A673 (cell line): Measurements from ENCODE around the gene MRGPRX2. TPM values are rescaled to one million over a fixed set of nuclear protein-coding genes. Genes with fewer than 3 reads are reported as not detected.

Source experiments
- BruUV-seq: library from RNA; stranded (reverse); fragments of 400-500 nt; replicated peaks from 2 replicates; lab custom pipeline; 2021; lab: Mats Ljungman, UMichigan
- CTCF ChIA-PET: fragments of 300-600 bp; sonication (Branson Sonifier 250); formaldehyde crosslinking; loops from one replicate; lab custom pipeline; 2022; ENCODE audit warnings: antibody characterized with exemption; lab: Charles Lee
- POLR2A ChIA-PET: fragments of 300-600 bp; sonication (Branson Sonifier 250); formaldehyde crosslinking; loops from one replicate; lab custom pipeline; 2022; ENCODE audit warnings: antibody characterized with exemption; ENCODE audit not compliant: low non-redundant PET; lab: Charles Lee
- DNase-seq: peaks from one replicate; pipeline ENCODE4 v3.0.0-alpha.2; 2015; ENCODE audit warnings: low spot score
- H3K27ac ChIP-seq: fragments of 200-600 bp; sonication (generic); 2 replicates; pipeline ENCODE4 v1.5.1; 2016; ENCODE audit warnings: mixed run types, low read depth, mild to moderate bottlenecking, mixed read lengths, antibody characterized with exemption, low read length; ENCODE audit not compliant: poor library complexity, severe bottlenecking
- H3K27me3 ChIP-seq: fragments of 200-600 bp; sonication (generic); replicated peaks from 2 replicates; pipeline ENCODE4 v1.6.1; 2017; ENCODE audit warnings: mixed run types, low read depth, mild to moderate bottlenecking, mixed read lengths, antibody characterized with exemption, low read length; ENCODE audit not compliant: insufficient read depth, poor library complexity
- H3K36me3 ChIP-seq: fragments of 200-600 bp; sonication (generic); 2 replicates; pipeline ENCODE4 v1.6.1; 2016; ENCODE audit warnings: mixed run types, mild to moderate bottlenecking, mixed read lengths, antibody characterized with exemption, low read length; ENCODE audit not compliant: insufficient read depth, poor library complexity, severe bottlenecking
- H3K4me1 ChIP-seq: fragments of 200-600 bp; sonication (generic); 2 replicates; pipeline ENCODE4 v1.6.1; 2017; ENCODE audit warnings: mixed run types, mild to moderate bottlenecking, mixed read lengths, antibody characterized with exemption, low read length; ENCODE audit not compliant: insufficient read depth, poor library complexity, severe bottlenecking
- H3K4me3 ChIP-seq: fragments of 200-600 bp; sonication (generic); 2 replicates; pipeline ENCODE4 v1.5.1; 2016; ENCODE audit warnings: low read depth, mixed run types, mild to moderate bottlenecking, mixed read lengths, low read length; ENCODE audit not compliant: poor library complexity, severe bottlenecking
- H3K9me3 ChIP-seq: fragments of 200-600 bp; sonication (generic); 2 replicates; pipeline ENCODE4 v1.6.1; 2016; ENCODE audit warnings: mixed run types, low read depth, mild to moderate bottlenecking, mixed read lengths, antibody characterized with exemption, low read length; ENCODE audit not compliant: poor library complexity, severe bottlenecking
- EZH2 ChIP-seq: fragments of 200-600 bp; sonication (generic); IDR thresholded peaks from 2 replicates; pipeline ENCODE4 v1.6.1; 2017; ENCODE audit warnings: borderline replicate concordance, low read depth, mild to moderate bottlenecking, mixed read lengths, antibody characterized with exemption, low read length; ENCODE audit not compliant: poor library complexity, severe bottlenecking
- intact Hi-C: fragments of 100-400 bp; cut with micrococcal nuclease; formaldehyde crosslinking; loops from one replicate; pipeline ENCODE4 v1.10.0; 2022; ENCODE audit not compliant: unreplicated experiment
- total RNA-seq: library from RNA; stranded (reverse); gene quantifications from 2 replicates; pipeline ENCODE4 v1.2.3, GENCODE V29; 2021
- TF ChIP-seq, protein P1 (sequence below): fragments of 300-800, 200-600 bp; sonication (generic); conservative IDR thresholded peaks from 2 replicates; pipeline ENCODE4 v1.5.1; 2017; ENCODE audit warnings: low read depth, mild to moderate bottlenecking, antibody characterized with exemption, low read length, moderate library complexity, mixed read lengths

The MRGPRX2 gene
- total RNA-seq, 1 experiment from 2014 or later, result not detected

DNA sequence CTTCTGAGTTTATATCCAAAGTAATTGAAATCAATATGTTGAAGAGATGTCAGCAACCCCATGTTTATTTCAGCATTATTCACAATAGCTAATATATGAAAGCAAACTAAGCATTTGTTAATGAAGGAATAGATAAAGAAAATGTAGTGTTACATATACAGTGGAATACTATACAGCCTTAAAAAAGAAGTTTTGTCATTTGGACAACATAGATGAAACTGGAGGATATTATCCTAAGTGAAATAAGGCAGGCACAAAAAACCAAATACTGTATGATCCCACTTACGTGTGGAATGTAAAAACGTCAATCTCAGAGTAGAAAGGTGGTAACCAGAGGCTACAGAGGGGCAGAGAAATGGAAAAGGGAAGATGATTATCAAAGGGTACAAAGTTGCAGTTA is 10.2 kb downstream of the MRGPRX2 start:
- no peak for DNase-seq
- POLR2A ChIA-PET, result no interaction called here
- CTCF ChIA-PET, result no interaction called here
- TF ChIP-seq EZH2, result no peak
- TF ChIP-seq, protein P1, sequence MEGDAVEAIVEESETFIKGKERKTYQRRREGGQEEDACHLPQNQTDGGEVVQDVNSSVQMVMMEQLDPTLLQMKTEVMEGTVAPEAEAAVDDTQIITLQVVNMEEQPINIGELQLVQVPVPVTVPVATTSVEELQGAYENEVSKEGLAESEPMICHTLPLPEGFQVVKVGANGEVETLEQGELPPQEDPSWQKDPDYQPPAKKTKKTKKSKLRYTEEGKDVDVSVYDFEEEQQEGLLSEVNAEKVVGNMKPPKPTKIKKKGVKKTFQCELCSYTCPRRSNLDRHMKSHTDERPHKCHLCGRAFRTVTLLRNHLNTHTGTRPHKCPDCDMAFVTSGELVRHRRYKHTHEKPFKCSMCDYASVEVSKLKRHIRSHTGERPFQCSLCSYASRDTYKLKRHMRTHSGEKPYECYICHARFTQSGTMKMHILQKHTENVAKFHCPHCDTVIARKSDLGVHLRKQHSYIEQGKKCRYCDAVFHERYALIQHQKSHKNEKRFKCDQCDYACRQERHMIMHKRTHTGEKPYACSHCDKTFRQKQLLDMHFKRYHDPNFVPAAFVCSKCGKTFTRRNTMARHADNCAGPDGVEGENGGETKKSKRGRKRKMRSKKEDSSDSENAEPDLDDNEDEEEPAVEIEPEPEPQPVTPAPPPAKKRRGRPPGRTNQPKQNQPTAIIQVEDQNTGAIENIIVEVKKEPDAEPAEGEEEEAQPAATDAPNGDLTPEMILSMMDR, result no peak
- no peaks in the 10 kb centered on the region for H3K36me3 ChIP-seq
- intact Hi-C loops, result no loop called here
- BruUV-seq, result no TSS peak
- no peaks in the 10 kb centered on the region for H3K9me3 ChIP-seq
- no peak overlapping the region for H3K27ac ChIP-seq
- H3K4me1 ChIP-seq, result no peaks in the 10 kb centered on the region
- H3K4me3 ChIP-seq, result no peak overlapping the region
- no peaks in the 10 kb centered on the region for H3K27me3 ChIP-seq

DNA sequence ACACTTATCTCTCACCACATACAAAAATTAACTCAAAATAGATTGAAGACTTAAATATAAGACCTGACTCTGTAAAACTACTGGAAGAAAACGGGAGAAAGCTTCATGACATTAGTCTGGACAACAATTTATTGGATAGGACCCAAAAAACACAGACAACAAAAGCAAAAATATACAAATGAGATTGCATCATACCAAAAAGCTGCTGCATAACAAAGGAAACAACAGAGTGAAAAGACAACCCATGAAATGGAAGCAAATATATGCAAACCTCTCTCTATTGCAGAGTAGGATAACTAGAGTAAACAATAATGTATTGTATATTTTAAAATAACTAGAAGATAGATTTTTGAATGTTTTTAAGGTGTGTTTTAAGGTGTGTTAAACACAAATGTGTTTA is 11.2 kb downstream of the MRGPRX2 start:
- CTCF ChIA-PET, result no interaction called here
- TF ChIP-seq EZH2, result no peak
- TF ChIP-seq, protein P1, result no peak
- H3K27ac ChIP-seq, result no peak overlapping the region

DNA sequence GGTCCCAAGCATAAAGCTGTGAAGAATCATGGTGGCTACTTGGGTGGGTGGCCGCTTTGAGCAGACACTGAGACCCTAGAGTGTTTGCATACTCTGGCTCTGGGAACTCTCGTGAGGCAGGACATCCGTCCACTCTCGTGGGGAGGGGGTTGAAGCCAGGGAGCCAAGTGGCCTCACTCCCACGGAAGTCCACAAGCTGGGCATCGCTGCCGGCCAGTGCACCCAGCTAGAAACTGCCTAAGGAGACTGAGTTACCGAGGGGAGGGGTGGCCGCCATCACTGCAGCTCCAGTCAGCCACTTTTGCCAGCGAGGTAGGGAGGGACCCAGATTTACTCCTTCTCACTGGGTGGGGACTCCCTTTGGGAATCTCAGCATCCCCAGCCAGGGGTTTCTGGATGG is 20.5 kb downstream of the MRGPRX2 start:
- intact Hi-C loops, result no loop called here
- no peak for DNase-seq
- no peak overlapping the region for H3K27ac ChIP-seq
- ChIA-PET CTCF (no interaction called here), POLR2A (no interaction called here)
- BruUV-seq, result no TSS peak
- no peaks in the 10 kb centered on the region for H3K36me3 ChIP-seq
- TF ChIP-seq, protein P1, result no peak
- no peak for TF ChIP-seq EZH2
- no peaks in the 10 kb centered on the region for H3K9me3 ChIP-seq
- H3K4me3 ChIP-seq, result no peak overlapping the region
- peaks cover 8% of the 10 kb centered on the region for H3K27me3 ChIP-seq
- no peaks in the 10 kb centered on the region for H3K4me1 ChIP-seq

More for the DNA sequence above, 11.2 kb downstream of the MRGPRX2 start:
- BruUV-seq, result no TSS peak
- H3K4me3 ChIP-seq, result no peak overlapping the region
- DNase-seq, result no peak
- intact Hi-C loops, result no loop called here
- POLR2A ChIA-PET, result no interaction called here
- H3K27me3 ChIP-seq, result no peaks in the 10 kb centered on the region
- H3K36me3 ChIP-seq, result no peaks in the 10 kb centered on the region
- no peaks in the 10 kb centered on the region for H3K4me1 ChIP-seq
- H3K9me3 ChIP-seq, result no peaks in the 10 kb centered on the region
